GM12801 (cell line): ENCODE results near the gene MAP3K12.

Experiments
- CTCF ChIP-seq: IDR thresholded peaks from one replicate; pipeline ENCODE4 v1.5.1; 2011; ENCODE audit warnings: control low read depth; ENCODE audit not compliant: insufficient read length; ENCODE audit errors: extremely low read depth

MAP3K12 gene

GRCh38 chr12:53514628-53515290 lies 15.5 kb upstream of the MAP3K12 start:
- TF ChIP-seq CTCF: no peak

GRCh38 chr12:53513712-53514410 lies 14.6 kb upstream of the MAP3K12 start:
- TF ChIP-seq CTCF: no peak

- TF ChIP-seq CTCF: no peak
Observed at GRCh38 chr12:53510181-53510812, 11.0 kb upstream of the MAP3K12 start.

GRCh38 chr12:53508534-53509170 lies 9.4 kb upstream of the MAP3K12 start:
- peak; percentile 5 for TF ChIP-seq CTCF

- TF ChIP-seq CTCF: no peak
Observed at GRCh38 chr12:53507603-53507885, 8.3 kb upstream of the MAP3K12 start.

GRCh38 chr12:53506881-53507602 lies 7.8 kb upstream of the MAP3K12 start, which contains the start of gene NPFF:
NPFF (minus strand) TSS chr12:53507484; CDS start chr12:53507474, 10 bp downstream.
- TF ChIP-seq CTCF: no peak

- TF ChIP-seq CTCF: no peak
Observed at GRCh38 chr12:53506450-53506785, 7.2 kb upstream of the MAP3K12 start.
